H1 (cell line): ENCODE results near the gene SNRNP40. TPM values are rescaled to one million over a fixed set of nuclear protein-coding genes. Genes with fewer than 3 reads are reported as not detected.

Source experiments
- ATF3 ChIP-seq: IDR thresholded peaks from 2 replicates; pipeline ENCODE4 v1.6.1; 2011; ENCODE audit warnings: low read depth, mild to moderate bottlenecking, low read length; ENCODE audit not compliant: insufficient read depth
- BCL11A ChIP-seq, 2 experiments: IDR thresholded peaks; one replicate each; pipeline ENCODE4 v1.6.1; 2011; ENCODE audit warnings: low read depth in 2 of 2, low read length in 2 of 2, mild to moderate bottlenecking in 2 of 2
- CBX8 ChIP-seq: fragments of 300-800, 300-1000 bp; sonication (generic); IDR thresholded peaks from 2 replicates; pipeline ENCODE4 v1.7.1; 2016; ENCODE audit warnings: low read depth, low read length, borderline replicate concordance
- EGR1 ChIP-seq: IDR thresholded peaks from 2 replicates; pipeline ENCODE4 v1.6.1; 2011; ENCODE audit warnings: low read depth, low read length, borderline replicate concordance
- NRF1 ChIP-seq: IDR thresholded peaks from 2 replicates; pipeline ENCODE4 v1.6.1; 2011; ENCODE audit warnings: mild to moderate bottlenecking, low read depth, low read length, improper control_type of control experiment
- polyA plus RNA-seq, 7 experiments: library from polyadenylated mRNA; depleted of rRNA in 3 of 7; stranded (reverse) in 5 of 7; unstranded in 2 of 7; fragments of >200 nt in 5 of 7; fragments of 200-250 nt in 2 of 7; gene quantifications; 1 replicate in 5 of 7; 2 replicates in 1 of 7; 4 replicates in 1 of 7; pipeline versions ENCODE4 v1.2.1 to v1.2.3, GENCODE V29; 2011 to 2013; ENCODE audit warnings: missing spikeins in 2 of 7, mixed read lengths in 2 of 7
- total RNA-seq: library from RNA; stranded (reverse); fragmentation: NEBNext Ultra II Directional; extraction: Animal tissue kit (Norgen Biotek cat#: 25700); gene quantifications from 2 replicates; pipeline ENCODE4 v1.2.1, GENCODE V29; 2021

SNRNP40 gene
- total and polyA plus RNA-seq, 2 of the 8 experiments (the other 6 are each of a cell fraction or from before 2014, with no cell fraction given) = 97.4 to 113 TPM

- no peak for TF ChIP-seq CBX8
- no peak for TF ChIP-seq BCL11A (IDR thresholded peaks at IDR 0.05; ENCODE audit: low read depth in 2 of 2, low read length in 2 of 2)
- TF ChIP-seq EGR1 = no peak
- TF ChIP-seq NRF1 = no peak
- no peak for TF ChIP-seq ATF3
- TF ChIP-seq, all 59 proteins: peak for 0
Measured at GRCh38 chr1:31227891-31228568, 68.6 kb downstream of the SNRNP40 start (continued).
